Kidney (tissue), 14 donors: ENCODE results near the gene CHSY3. TPM values are rescaled to one million over a fixed set of nuclear protein-coding genes. Genes with fewer than 3 reads are reported as not detected.

ENCODE experiments used
- DNase-seq, 5 donors: peaks; one replicate each; pipeline ENCODE4 v3.0.0-alpha.2; 2013 to 2020
- FAIRE-seq: peaks from 2 replicates; lab custom pipeline; 2012; peaks lifted over from hg19 to GRCh38; lab: Jason Lieb, UNC
- H3K27ac ChIP-seq, 2 donors: one replicate each; pipeline ENCODE4 v1.7.0; 2013; ENCODE audit warnings: low read depth in 2 of 2, low read length in 2 of 2, inconsistent platforms in 1 of 2
- H3K27me3 ChIP-seq: one replicate; pipeline ENCODE4 v1.7.1; 2013; ENCODE audit warnings: low read length, inconsistent platforms; ENCODE audit not compliant: control insufficient read depth, insufficient read depth
- H3K36me3 ChIP-seq, 3 donors: one replicate each; pipeline versions ENCODE4 v1.7.0 to v1.7.1; 2013; ENCODE audit warnings: low read length in 3 of 3, control low read depth in 1 of 3, inconsistent platforms in 1 of 3; ENCODE audit not compliant: insufficient read depth in 3 of 3, control insufficient read depth in 2 of 3
- H3K4me1 ChIP-seq, 3 donors: one replicate each; pipeline versions ENCODE4 v1.7.0 to v1.7.1; 2013; ENCODE audit warnings: low read length in 3 of 3, inconsistent platforms in 1 of 3, low read depth in 1 of 3; ENCODE audit not compliant: control insufficient read depth in 2 of 3, insufficient read depth in 2 of 3
- H3K4me3 ChIP-seq, 3 donors: one replicate each; pipeline versions ENCODE4 v1.7.0 to v1.8.1; 2013; ENCODE audit warnings: low read length in 3 of 3, control low read depth in 1 of 3, inconsistent platforms in 1 of 3
- H3K9ac ChIP-seq, 3 donors: one replicate each; pipeline versions ENCODE4 v1.7.0 to v1.7.1; 2013; ENCODE audit warnings: low read length in 3 of 3, control low read depth in 1 of 3, inconsistent platforms in 1 of 3
- H3K9me3 ChIP-seq, 3 donors: one replicate each; pipeline versions ENCODE4 v1.7.0 to v1.7.1; 2013; ENCODE audit warnings: low read length in 3 of 3, control low read depth in 1 of 3, inconsistent platforms in 1 of 3; ENCODE audit not compliant: control insufficient read depth in 2 of 3, insufficient read depth in 1 of 3
- CTCF ChIP-seq: IDR thresholded peaks from 3 replicates; pipeline ENCODE4 v1.5.1; 2012; ENCODE audit warnings: mild to moderate bottlenecking, moderate library complexity, borderline replicate concordance; ENCODE audit not compliant: insufficient read depth; ENCODE audit errors: extremely low read depth
- intact Hi-C: fragments of 100-400 bp; cut with DNase I; formaldehyde crosslinking; loops from one replicate; pipeline ENCODE4 v1.11.1; 2022
- polyA plus RNA-seq: library from polyadenylated mRNA; stranded (reverse); fragments of 350-450 nt; fragmentation: Illumina TruSeq; extraction: RNeasy Lipid Tissue Mini Kit (QIAGEN cat#74804); gene quantifications from one replicate; pipeline ENCODE4 v1.2.3, GENCODE V29; 2014; ENCODE audit warnings: low read depth, low replicate concordance; ENCODE audit not compliant: insufficient read depth
- total RNA-seq: library from RNA; stranded (reverse); fragmentation: NEBNext Ultra II Directional; extraction: Animal tissue kit (Norgen Biotek cat#: 25700); gene quantifications from one replicate; pipeline ENCODE4 v1.2.1, GENCODE V29; 2021
- donor health status: control.
- donor health status: control.
- donor health status: control.
- donor health status: control.
- donor health status: control.
- donor health status: DM: yes; HTN: yes; CAD: no.
- donor health status: Normal renal cell carcinoma (clear cell type).

The CHSY3 gene
- total and polyA plus RNA-seq, 2 donors from 2014 or later = 0.13 to 3.0 TPM

- DNase-seq (no peak), FAIRE-seq (no peak)
- H3K27ac ChIP-seq = no peak overlapping the region
- H3K4me3 ChIP-seq = no peak overlapping the region
- H3K27me3 ChIP-seq = no peaks in the 10 kb centered on the region
- no peaks in the 10 kb centered on the region for H3K36me3 ChIP-seq
- no peaks in the 10 kb centered on the region for H3K4me1 ChIP-seq
- no peak overlapping the region for H3K9ac ChIP-seq
- H3K9me3 ChIP-seq = no peaks in the 10 kb centered on the region
- no peak for TF ChIP-seq CTCF
- intact Hi-C loops = no loop called here
These were observed 253.8 kb downstream of the CHSY3 start for GRCh38 chr5:130158036-130158435.

GRCh38 chr5:130159968-130160367 is 255.7 kb downstream of the CHSY3 start:
- DNase-seq (no peak), FAIRE-seq (no peak)
- Histone ChIP-seq H3K4me1 (no peaks in the 10 kb centered on the region), H3K27me3 (no peaks in the 10 kb centered on the region), H3K4me3 (no peak overlapping the region), H3K36me3 (no peaks in the 10 kb centered on the region), H3K27ac (no peak overlapping the region), H3K9ac (no peak overlapping the region), H3K9me3 (peaks cover 0 to 2% (median 0%) of the 10 kb centered on the region in 3 donors)
- intact Hi-C loops = no loop called here
- TF ChIP-seq CTCF = no peak

- FAIRE-seq = no peak
- Histone ChIP-seq H3K36me3 (no peaks in the 10 kb centered on the region), H3K9me3 (peaks cover 0 to 3% (median 0%) of the 10 kb centered on the region in 3 donors), H3K27ac (no peak overlapping the region), H3K9ac (no peak overlapping the region), H3K4me1 (no peaks in the 10 kb centered on the region), H3K4me3 (no peak overlapping the region), H3K27me3 (no peaks in the 10 kb centered on the region)
- no peak for TF ChIP-seq CTCF
- no peak for DNase-seq
- intact Hi-C loops = no loop called here
These were observed 260.7 kb downstream of the CHSY3 start for GRCh38 chr5:130164966-130165365.

- no peaks in the 10 kb centered on the region for H3K36me3 ChIP-seq
- H3K4me3 ChIP-seq = no peak overlapping the region
- no peak for DNase-seq
- intact Hi-C loops = no loop called here
- peaks cover 0 to 3% (median 0%) of the 10 kb centered on the region in 3 donors for H3K9me3 ChIP-seq
- no peak overlapping the region for H3K9ac ChIP-seq
- no peaks in the 10 kb centered on the region for H3K27me3 ChIP-seq
- FAIRE-seq = no peak
- no peak overlapping the region for H3K27ac ChIP-seq
- TF ChIP-seq CTCF = no peak
- no peaks in the 10 kb centered on the region for H3K4me1 ChIP-seq
These were observed 262.7 kb downstream of the CHSY3 start for GRCh38 chr5:130166839-130167490.
